Tibial artery (tissue), 4 donors: ENCODE data around the gene MAP3K20.

Source experiments
- DNase-seq, 2 donors: peaks; one replicate each; pipeline ENCODE4 v3.0.0-alpha.2; 2019
- H3K27ac ChIP-seq, 2 donors: fragments of 200-600 bp; sonication (generic) in 1 of 2; 1 replicate in 1 of 2; 2 replicates in 1 of 2; pipeline ENCODE4 v1.5.1; 2018 to 2019; ENCODE audit warnings: mild to moderate bottlenecking in 1 of 2
- H3K27me3 ChIP-seq, 2 donors: fragments of 200-600 bp; sonication (generic) in 1 of 2; one replicate each; pipeline versions ENCODE4 v1.5.1 to v1.6.0; 2016 to 2019
- H3K36me3 ChIP-seq, 3 donors: fragments of 200-600 bp; sonication (generic) in 2 of 3; one replicate each; pipeline ENCODE4 v1.5.1; 2016 to 2019; ENCODE audit warnings: mild to moderate bottlenecking in 2 of 3
- H3K4me1 ChIP-seq, 4 donors: fragments of 200-600 bp; sonication (generic) in 2 of 4; 1 replicate in 3 of 4; 2 replicates in 1 of 4; pipeline ENCODE4 v1.5.1; 2016 to 2019
- H3K4me3 ChIP-seq, 2 donors: fragments of 200-600 bp; sonication (generic) in 1 of 2; 1 replicate in 1 of 2; 2 replicates in 1 of 2; pipeline ENCODE4 v1.5.1; 2018 to 2019; ENCODE audit warnings: mild to moderate bottlenecking in 2 of 2
- H3K9me3 ChIP-seq, 3 donors: fragments of 200-600 bp; sonication (generic) in 1 of 3; one replicate each; pipeline ENCODE4 v1.5.1; 2016 to 2019
- intact Hi-C: fragments of 100-400 bp; cut with DNase I; formaldehyde crosslinking; loops from one replicate; pipeline ENCODE4 v1.15.0; 2023; ENCODE audit warnings: low total_unique reads
- TF ChIP-seq, protein P1 (sequence below), 2 experiments: fragments of 200-600 bp in 1 of 2; fragments of 450-650 bp in 1 of 2; IDR thresholded peaks; one replicate each; pipeline ENCODE4 v1.5.1; 2017 to 2019; ENCODE audit warnings: antibody characterized with exemption in 2 of 2, mild to moderate bottlenecking in 1 of 2, moderate library complexity in 1 of 2

Gene MAP3K20

DNA sequence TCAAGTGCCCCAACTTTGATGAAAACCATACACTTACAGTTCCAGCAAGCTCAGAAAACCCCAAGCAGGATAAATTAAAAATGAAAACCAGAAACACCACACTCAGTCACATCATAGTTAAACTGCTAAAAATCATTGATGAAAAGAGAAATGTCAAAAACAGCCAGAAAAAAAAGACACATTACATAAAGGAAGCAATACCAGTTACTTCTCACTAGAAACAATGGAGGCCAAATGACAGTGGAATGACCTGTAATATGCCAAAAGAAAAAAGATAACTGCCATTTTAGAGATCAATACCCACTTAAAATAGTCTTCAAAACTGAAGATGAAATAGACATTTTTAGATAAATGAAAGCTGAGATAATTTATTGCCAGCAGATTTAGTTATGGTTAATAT is 66.0 kb downstream of the MAP3K20 start:
- Histone ChIP-seq H3K36me3 (no peaks in the 10 kb centered on the region), H3K27me3 (no peaks in the 10 kb centered on the region), H3K9me3 (no peaks in the 10 kb centered on the region), H3K27ac (no peak overlapping the region), H3K4me1 (peaks cover 0 to 19% (median 1%) of the 10 kb centered on the region in 4 donors), H3K4me3 (no peak overlapping the region)
- intact Hi-C loops: no loop called here
- TF ChIP-seq, protein P1, sequence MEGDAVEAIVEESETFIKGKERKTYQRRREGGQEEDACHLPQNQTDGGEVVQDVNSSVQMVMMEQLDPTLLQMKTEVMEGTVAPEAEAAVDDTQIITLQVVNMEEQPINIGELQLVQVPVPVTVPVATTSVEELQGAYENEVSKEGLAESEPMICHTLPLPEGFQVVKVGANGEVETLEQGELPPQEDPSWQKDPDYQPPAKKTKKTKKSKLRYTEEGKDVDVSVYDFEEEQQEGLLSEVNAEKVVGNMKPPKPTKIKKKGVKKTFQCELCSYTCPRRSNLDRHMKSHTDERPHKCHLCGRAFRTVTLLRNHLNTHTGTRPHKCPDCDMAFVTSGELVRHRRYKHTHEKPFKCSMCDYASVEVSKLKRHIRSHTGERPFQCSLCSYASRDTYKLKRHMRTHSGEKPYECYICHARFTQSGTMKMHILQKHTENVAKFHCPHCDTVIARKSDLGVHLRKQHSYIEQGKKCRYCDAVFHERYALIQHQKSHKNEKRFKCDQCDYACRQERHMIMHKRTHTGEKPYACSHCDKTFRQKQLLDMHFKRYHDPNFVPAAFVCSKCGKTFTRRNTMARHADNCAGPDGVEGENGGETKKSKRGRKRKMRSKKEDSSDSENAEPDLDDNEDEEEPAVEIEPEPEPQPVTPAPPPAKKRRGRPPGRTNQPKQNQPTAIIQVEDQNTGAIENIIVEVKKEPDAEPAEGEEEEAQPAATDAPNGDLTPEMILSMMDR (IDR thresholded peaks at IDR 0.05): no peak
- DNase-seq: no peak

DNA sequence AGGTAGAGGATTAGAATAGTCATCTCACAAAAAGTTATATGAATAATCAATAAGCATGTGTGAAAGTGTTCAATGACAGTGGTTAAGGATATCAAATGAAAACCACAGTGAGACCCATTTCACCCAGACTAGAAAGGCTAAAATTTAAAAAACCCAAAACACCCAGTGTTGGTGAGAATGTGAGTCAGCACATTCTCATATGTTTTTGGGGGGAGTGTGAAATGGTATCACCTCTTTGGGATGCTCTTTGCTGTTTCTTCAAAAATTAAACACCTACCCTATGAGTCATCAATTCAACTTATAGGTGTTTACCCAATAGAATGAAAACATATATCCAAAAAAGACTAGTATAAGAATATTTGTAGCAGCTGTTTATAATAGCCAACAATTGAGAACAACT is 69.8 kb downstream of the MAP3K20 start:
- TF ChIP-seq, protein P1 (IDR thresholded peaks at IDR 0.05): no peak
- Histone ChIP-seq H3K27me3 (no peaks in the 10 kb centered on the region), H3K27ac (no peak overlapping the region), H3K9me3 (no peaks in the 10 kb centered on the region), H3K36me3 (no peaks in the 10 kb centered on the region), H3K4me3 (no peak overlapping the region), H3K4me1 (peaks cover 0 to 30% (median 9%) of the 10 kb centered on the region in 4 donors)
- intact Hi-C loops: no loop called here
- no peak for DNase-seq

DNA sequence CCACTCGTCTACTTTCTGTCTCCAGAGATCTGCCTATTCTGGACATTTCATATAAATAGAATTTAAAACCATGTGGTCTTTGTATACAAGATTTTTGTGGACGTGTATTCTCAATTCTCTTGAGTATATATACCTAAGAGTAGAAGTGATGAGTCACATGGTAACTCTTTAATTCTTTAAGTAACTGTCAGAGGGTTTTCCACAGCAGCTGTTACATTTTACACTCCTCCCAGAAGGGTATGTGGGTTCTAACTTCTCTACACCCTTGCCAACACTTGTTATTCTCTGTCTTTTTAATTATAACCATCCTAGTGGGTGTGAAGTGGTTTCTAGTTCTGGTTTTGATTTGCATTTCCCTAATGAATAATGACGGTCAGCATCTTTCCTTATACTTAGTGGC is 70.9 kb downstream of the MAP3K20 start:
- intact Hi-C loops: no loop called here
- Histone ChIP-seq H3K36me3 (no peaks in the 10 kb centered on the region), H3K27me3 (no peaks in the 10 kb centered on the region), H3K4me3 (no peak overlapping the region), H3K27ac (no peak overlapping the region), H3K9me3 (no peaks in the 10 kb centered on the region), H3K4me1 (peaks cover 0 to 39% (median 12%) of the 10 kb centered on the region in 4 donors)
- no peak for DNase-seq
- TF ChIP-seq, protein P1 (IDR thresholded peaks at IDR 0.05): no peak

DNA sequence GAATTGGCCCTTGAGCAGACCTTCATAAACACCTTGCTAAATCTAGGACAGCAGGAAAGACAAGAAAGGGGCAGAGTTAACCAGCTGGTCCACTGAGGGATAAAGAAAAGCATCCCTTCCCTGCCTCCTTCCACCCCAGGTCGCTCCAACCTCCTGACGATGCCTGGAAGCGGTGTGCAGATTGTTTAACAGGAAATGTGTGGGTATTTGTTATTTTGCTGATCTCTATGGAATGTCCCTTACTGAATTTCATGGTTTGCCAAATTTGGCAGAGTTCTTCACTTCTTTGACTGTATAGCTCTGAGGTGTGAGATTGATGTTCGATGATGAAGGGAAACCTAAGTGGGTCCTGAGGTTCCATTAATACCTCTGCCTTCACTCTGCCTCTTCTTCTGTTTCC is 72.9 kb downstream of the MAP3K20 start:
- Histone ChIP-seq H3K27ac (no peak overlapping the region), H3K27me3 (no peaks in the 10 kb centered on the region), H3K4me3 (no peak overlapping the region), H3K9me3 (no peaks in the 10 kb centered on the region), H3K4me1 (peaks cover 0 to 52% (median 12%) of the 10 kb centered on the region in 4 donors), H3K36me3 (no peaks in the 10 kb centered on the region)
- TF ChIP-seq, protein P1 (IDR thresholded peaks at IDR 0.05): no peak
- intact Hi-C loops: no loop called here
- DNase-seq: no peak

DNA sequence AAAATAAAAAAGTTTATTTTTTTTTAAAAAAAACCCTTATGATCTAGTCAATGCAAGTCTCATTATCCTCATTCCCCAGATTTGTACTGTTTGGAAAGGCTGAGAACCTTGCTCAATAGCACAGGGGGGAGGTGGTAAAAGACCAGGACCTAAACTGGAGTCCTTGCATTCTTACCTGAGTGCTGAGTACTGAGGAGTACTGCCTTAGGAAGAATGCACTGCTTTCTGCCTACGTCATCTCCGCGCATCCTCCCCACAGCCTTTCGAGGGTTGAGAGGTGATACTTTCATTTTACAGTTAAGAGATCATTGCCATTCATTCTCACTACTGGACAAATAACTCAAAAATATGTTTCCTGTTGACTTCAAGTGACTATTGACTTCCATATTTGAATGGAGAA is 73.8 kb downstream of the MAP3K20 start:
- Histone ChIP-seq H3K4me1 (peaks cover 0 to 52% (median 12%) of the 10 kb centered on the region in 4 donors), H3K9me3 (no peaks in the 10 kb centered on the region), H3K27me3 (no peaks in the 10 kb centered on the region), H3K4me3 (no peak overlapping the region), H3K36me3 (no peaks in the 10 kb centered on the region), H3K27ac (no peak overlapping the region)
- no peak for DNase-seq
- TF ChIP-seq, protein P1 (IDR thresholded peaks at IDR 0.05): no peak
- intact Hi-C loops: no loop called here

DNA sequence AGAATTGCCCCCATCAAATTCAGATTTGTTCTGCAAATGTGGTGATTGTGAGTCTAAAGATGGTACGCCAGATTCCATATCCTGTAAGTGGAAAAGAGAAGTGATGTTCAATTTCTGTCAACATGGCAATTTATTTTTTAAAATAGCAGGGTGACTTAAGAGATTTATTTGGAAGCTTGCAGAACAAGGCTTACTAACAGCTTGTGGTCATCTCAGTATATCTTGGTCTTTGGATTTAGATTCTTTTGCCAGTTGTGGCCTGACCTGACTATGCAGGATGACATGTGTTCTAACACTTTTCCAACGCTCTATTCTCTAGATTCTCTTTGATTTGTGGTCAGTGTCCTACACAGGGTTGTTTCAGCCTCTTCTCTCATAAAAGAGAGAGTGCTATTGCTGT is 74.4 kb downstream of the MAP3K20 start:
- H3K4me1 ChIP-seq: peaks cover 0 to 52% (median 12%) of the 10 kb centered on the region in 4 donors
- no peak overlapping the region for H3K4me3 ChIP-seq
- H3K27me3 ChIP-seq: no peaks in the 10 kb centered on the region
- H3K36me3 ChIP-seq: no peaks in the 10 kb centered on the region
- no peaks in the 10 kb centered on the region for H3K9me3 ChIP-seq
- H3K27ac ChIP-seq: no peak overlapping the region
- intact Hi-C loops: no loop called here
- DNase-seq: no peak
- TF ChIP-seq, protein P1 (IDR thresholded peaks at IDR 0.05): no peak
